ENCODE results near the gene GOSR1.
"Not testable (repeated sequence)": the region's sequence is repeated elsewhere in the genome, so short reads cannot be mapped to it uniquely, and the experiment has no call there.

GOSR1 gene

DNA sequence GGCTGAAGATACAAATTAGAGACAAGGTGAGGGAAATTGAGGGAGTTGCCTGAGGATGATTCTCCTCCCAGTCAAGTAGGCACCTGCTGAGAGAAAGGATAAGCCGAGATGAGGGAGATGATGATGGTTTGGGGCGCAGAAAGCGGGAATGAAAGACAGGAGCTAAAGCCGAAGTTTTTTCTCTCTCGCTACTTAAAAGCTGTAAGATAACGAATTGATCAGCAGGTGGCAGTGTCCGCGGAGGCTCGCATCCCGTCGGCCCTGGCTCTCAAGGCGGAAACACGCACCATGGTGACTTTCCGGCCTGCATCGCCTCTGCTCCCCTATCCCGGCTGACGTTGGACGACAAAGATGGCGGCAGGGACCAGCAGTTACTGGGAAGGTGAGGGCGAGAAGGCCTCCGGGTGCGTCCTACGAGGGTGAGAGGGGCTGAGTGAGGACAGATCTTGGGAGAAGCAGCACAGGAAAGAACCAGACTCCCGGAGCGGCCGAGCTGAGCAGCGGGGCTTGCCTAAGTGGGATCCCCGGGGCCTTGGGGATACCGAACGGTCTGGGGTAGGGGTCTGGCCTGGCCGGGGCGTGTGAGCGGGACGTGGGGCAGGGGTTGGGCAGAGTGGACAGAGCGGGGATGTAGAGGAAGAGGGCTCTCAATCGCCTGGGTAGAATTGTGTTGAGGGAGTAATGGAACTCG is at the start of gene GOSR1:
Gene GOSR1 (plus strand): TSS at position 326 of the 691 bp plus-strand sequence. CDS start 26 bp downstream, at position 352.
- DNase-seq = peak; percentile 64

DNA sequence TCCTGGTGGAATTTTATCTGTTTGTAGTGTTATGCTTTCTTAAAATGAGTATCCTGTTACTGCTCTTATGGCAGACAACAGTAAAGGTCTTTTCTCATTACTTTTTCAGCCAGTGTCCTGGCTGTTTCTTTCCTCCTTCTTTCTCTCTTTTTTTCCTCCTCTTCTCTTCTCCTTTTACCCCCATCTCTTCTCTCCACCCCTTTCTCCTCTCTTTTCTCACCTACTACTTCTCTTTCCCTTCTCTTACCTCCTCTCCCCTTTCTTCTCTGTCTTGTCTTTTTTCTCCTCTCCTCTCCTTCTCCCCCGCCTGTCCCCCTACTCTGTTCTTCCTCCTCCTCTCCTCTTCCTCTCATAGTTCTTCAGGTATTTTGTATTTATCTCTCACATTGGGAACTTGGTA is 49.6 kb upstream of the GOSR1 start:
- no peak for DNase-seq

DNA sequence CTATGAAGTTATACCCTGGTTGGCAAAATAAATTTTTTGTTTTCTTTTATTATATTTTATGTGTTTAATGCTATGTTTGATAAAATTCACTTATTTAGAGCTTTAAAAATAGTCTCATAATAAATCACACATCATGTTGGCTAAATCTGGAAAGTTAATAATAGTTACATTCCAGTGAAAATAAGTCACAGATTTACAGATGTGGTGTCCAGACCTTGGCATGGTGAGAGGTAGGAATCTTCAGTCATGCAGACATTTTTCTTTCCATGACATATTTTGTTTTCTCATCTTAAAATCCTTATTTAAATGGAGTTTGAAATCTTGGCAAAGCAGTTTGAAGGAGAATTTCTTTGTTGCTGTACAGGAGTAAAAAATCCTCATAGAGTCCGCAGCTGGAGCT is 48.1 kb upstream of the GOSR1 start:
- no peak for DNase-seq

DNA sequence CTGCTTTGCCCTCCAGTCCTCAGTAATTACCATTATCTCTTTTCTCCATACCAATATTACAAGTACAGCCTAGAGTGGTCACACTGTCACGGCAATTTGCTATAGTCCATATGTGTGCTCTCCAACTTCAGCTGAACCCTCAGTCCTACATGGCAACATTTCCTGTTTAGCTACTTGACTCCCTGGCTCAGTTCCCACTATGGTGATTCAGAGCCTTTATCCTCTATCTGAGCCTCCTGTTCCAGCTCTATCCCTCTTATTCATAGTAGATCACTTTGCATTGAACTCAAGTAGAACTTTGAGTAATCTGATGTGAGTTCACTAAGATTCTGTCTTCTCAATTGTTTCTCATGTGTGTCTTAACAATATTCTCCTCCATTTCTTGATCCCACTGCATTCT is 43.7 kb upstream of the GOSR1 start:
- DNase-seq = no peak

DNA sequence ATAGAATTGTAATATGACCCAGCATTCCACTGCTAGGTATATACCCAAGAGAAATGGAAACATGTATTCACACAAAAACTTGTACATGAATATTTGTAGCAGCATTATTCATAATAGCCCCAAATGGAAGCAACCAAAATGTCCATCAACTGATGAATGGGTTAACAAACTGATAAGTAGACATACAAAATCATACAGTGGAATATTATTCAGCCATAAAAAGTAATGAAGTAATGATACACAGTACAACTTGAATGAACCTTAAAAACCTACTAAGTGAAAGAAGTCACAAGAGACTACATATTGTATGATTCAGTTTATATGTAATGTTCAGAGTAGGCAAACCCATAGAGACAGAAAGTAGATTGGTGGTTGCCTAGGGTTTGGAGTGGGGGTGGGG is 40.5 kb upstream of the GOSR1 start:
- no peak for DNase-seq

DNA sequence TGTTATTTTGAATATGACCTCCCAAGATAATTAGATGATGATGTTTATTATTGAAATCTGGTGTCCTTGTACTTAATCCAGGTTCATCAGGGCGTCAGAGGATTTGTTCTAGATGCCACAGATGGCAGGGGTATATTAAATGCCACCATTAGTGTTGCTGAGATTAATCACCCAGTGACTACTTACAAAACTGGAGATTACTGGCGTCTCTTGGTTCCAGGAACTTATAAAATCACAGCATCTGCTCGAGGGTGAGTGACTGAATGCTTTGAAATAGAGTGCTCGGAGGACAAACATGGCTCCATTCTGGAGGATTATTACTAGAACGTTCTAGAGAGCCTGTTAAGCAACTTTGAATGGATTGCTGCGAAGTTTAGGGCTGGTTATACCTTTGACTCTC is 33.5 kb upstream of the GOSR1 start:
- no peak for DNase-seq

DNA sequence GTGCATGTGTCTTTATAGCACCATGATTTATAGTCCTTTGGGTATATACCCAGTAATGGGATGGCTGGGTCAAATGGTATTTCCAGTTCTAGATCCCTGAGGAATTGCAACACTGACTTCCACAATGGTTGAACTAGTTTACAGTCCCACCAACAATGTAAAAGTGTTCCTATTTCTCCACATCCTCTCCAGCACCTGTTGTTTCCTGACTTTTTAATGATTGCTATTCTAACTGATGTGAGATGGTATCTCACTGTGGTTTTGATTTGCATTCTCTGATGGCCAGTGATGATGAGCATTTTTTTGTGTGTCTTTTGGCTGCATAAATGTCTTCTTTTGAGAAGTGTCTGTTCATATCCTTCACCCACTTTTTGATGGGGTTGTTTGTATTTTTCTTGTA is 30.6 kb upstream of the GOSR1 start:
- DNase-seq = not testable (repeated sequence)

DNA sequence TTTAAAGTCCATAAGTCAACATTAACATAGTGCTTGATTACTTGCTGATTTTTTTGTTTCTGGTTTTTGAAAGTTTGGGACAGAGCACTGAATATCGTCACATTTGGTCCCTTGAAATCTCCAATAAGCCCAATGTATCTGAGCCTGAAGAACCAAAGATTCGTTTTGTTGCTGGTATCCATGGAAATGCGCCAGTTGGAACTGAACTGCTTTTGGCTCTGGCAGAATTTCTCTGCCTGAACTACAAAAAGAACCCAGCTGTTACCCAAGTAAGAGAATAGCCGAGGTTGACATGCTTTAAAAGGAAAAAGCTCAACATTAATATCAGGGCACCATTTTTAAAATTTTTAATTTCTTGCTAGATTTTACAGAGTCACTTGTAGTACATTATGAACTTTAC is 27.7 kb upstream of the GOSR1 start:
- no peak for DNase-seq

DNA sequence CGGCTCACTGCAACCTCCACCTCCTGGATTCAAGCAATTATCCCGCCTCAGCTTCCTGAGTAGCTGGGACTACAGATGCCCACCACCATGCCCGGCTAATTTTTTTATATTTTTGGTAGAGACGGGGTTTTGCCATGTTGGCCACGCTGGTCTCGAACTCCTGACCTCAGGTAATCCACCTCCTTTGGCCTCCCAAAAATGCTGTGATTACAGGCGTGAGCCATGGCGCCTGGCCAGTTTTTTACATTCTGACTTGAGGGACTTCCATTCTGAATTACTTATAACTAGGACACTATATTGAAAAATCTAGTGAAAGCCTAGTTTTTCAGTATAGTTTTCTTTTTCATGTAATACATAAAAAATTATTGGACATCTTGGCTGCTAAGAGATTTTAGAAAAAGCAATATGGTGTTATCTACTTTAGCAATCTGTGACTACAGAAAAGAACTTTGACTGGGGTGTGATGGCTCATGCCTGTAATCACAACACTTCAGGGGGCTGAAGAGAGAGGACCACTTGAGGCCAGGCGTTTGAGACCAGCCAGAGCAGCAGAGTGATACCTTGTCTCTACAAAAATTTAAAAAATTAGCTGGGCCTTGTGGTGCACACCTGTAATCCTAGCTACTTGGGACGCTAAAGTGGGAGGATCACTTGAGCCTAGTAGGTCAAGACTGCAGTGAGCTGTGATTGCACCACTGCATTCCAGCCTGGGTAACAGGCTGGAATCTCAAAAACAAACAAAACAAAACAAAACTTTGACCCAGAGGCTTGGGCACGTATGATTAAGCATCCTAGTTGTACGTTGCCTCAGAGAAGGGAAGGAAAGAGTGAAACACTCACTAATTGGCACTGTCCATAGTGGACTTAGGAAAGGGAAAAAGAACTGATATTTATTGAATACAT is 26.8 kb upstream of the GOSR1 start:
- no peak for DNase-seq

DNA sequence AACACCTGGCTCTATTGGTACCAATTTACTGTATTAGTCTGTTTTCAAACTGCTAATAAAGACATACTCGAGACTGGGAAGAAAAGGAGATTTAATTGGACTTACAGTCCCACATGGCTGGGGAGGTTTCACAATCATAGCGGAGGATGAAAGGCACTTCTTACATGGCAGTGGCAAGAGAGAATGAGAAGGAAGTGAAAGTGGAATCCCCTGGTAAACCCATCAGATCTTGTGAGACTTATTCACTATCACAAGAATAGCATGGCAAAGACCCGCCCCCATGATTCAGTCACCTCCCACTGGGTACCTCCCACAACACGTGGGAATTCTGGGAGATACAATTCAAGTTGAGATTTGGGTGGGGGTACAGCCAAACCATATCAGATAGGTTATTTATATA is 22.6 kb upstream of the GOSR1 start:
- DNase-seq = no peak

DNA sequence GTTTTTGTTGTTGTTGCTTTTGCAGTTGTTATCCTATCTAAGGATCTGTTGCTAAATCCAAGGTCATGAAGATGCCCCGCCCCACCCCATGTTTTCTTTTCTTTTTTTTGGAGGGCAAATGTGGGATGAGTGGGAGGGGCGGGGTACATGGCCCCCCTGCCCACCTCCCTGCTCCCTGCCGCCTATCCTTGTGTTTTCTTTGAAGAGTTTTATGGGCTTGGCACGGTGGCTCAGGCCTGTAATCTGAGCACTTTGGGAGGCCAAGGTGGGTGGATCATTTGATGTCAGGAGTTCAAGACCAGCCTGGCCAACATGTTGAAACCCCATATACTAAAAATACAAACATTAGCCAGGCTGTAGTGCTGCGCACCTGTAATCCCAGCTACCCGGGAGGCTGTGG is 18.8 kb upstream of the GOSR1 start:
- DNase-seq = no peak

DNA sequence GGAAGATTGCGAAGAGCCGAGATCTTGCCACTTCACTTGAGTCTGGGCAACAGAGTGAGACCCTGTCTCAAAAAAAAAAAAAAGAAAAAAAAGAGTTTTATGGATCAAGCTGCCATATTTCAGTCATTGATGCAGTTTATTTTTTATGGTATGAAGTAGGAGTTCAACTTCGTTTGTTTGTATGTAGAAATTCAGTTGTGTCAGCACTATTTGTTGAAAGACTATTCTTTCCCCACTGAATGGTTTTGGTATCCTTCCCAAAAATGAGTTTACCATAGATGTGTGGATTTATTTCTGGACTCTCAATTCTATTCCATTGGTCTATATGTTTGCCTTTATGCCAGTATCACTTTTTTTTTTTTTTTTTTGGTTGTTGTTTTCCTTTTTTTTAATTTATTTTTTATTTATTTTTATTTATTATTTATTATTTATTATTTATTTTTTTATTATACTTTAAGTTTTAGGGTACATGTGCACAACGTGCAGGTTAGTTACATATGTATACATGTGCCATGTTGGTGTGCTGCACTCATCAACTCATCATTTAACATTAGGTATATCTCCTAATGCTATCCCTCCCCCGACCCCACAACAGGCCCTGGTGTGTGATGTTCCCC is 18.3 kb upstream of the GOSR1 start:
- not testable (repeated sequence) for DNase-seq

DNA sequence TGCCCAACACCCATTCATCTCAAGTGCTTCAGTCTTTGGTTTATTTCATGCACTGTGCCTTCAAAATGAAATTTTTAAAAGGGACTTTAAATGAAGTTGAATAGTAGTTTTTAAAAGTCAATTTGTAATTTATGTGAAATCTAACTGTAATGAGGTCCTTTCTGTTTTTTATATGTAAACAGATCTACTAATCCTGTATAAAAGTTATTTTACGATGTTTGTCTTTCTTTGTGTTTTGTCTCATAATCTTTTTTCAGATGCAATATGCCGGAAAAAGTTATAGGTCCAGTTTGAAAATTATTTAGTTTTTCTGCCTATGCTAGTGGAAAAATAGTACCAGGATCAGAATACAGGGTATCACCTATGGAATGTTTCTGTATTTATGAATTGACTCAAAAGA is 8.7 kb upstream of the GOSR1 start:
- no peak for DNase-seq

DNA sequence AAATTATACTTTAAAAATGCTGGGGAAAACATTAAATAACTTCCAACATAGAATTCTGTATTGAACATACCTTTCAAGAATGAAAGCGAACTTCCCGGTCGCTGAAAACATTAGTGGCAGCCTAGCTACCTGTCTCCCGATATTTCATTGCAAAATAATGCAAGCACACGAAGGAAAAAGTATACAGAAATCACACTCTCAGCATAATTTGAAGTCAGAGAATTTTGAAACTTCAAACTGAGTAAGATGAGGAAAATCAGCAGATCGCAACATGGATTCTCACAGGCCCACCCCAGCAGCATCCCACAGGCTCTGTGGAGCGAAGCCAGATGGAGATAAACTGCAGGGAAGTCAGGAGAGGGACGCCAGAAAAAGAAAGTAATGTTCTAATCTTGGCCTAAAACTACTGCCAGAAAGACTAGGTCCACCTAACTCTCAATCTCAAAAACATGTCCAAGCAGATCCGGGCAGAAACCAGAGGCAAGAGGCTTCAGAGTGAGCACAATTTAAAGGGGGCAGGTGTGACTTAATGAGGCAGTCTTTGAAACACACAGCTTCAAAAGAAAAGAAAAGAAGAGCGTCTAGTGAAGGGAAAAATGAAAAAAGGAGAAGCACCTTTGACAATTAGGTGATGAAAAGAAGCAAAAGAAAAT is 4.8 kb upstream of the GOSR1 start:
- no peak for DNase-seq

DNA sequence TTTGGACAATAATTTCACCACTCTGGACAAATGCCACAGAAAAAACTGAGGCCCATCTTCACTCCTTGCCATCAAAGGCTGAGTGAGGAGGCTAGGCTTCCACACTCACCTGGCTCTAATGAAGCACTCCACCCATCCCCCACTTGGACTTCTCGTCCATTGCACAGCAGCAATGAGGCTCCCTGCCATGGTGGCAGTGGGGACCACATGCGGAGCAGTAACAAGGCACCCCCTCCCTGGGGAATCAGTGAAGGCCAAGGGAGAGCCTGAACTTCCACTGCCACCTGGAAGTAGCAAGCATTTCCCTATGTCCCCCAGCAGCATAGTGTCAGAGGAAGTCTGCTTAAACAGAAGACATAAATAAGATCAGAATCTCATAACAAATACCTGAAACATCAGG is 2.0 kb upstream of the GOSR1 start:
- no peak for DNase-seq

DNA sequence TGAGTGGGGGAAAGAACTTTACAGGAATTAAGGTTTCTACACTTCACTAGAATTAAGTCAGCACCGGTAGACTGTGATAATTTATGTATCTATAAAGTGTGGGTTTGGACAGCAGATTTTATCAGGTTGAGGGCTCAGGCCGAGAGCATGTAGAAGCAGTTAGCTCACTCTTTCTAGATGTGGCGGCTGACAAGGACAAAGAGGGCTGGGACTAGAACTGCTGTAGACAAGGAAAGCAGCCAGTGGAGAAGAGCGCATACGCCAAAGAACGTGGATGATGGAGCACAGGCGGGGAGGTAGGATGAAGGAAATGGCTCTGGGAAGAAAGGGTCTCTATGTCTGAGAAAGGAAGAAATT is 504 bp upstream of the GOSR1 start:
- no peak for DNase-seq

DNA sequence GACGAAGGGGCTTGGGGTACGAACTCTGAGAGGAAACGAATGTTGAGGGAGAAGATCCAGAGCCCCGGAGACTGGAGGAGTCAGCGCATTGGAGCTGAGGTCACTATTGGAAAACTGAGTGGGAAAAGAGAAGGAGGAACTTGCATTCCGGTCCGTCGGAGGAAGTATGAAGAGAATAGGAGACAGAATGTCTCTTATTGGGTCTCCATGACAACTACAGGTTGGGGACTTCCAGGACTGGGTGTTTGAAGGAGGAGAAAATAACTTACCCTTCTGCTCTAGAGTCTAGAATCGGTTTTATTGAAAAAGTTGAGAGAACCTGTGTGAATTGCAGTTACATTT is 537 bp downstream of the GOSR1 start:
- DNase-seq = no peak

DNA sequence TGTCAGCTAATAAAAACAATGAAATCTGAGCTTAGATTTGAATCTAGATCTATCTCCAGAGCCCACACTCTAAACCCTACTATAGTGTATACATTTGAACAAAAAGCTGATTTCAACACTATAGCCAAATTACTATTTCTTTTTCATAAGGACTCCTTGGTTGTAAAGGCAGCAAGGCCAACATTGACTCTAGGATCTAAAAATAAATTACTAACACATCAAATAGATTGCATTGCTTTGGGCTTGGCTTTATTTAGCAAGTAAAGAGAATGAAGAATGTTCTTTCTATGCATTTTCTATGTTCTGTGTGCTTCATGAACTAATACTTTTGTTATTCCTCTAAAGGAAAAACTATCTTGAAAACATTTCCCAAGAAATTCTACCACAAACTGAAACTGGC is 5.3 kb downstream of the GOSR1 start:
- DNase-seq = no peak

DNA sequence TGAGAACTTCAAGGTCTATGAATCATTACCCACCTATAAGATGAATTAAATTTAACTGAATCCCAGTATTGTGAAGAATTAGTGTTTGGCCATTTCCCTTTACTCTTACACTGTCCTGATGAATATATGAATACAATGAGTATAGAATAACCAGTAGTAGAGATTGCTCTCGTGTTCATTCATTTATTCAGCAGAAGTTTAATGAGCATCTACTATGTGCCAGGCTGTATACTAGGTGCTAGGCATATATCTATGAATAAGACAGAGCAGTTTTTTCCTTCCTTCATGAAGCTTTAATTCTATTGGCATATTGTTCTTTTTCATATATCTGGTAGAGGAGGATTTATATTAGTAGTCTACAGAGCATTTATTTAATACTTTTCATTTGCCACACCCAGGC is 6.0 kb downstream of the GOSR1 start:
- DNase-seq = no peak

DNA sequence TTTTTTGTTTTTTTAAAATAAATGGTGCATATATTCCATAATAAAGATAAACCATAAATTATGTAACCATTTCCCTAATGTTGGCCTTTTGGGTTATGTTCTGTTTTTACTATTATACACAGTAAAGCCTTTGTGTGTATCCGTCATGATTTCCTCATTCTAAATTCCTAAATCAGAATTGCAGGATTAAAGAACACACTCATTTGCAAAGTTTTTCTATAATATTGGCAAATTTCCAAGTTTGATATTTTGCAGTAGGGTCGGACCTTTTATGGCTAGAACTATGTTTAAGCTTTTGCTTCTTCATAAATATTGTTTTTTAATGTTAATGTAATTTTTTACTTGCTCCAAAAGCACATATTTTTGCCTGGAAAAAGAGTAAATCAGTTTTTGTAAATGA is 16.6 kb downstream of the GOSR1 start:
- DNase-seq = no peak

DNA sequence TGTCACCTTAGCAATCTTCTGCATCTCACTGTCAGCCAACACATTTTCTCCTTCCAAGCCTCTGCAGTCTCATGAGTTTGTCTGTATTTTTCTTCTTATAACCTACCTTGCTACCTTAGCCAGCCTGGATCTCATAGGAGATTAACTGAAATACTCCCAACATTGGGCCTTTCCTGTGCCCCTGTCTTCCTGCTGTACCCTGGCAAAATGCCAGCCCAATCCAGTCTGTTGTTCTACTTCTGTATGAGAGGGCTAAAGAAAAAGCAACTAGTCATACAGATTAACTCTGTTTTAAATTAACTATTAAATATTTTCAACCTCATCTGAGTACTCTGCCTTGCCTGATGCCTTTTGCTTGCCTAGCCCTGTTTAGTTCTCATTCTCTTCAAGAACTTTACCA is 18.4 kb downstream of the GOSR1 start:
- DNase-seq = no peak

DNA sequence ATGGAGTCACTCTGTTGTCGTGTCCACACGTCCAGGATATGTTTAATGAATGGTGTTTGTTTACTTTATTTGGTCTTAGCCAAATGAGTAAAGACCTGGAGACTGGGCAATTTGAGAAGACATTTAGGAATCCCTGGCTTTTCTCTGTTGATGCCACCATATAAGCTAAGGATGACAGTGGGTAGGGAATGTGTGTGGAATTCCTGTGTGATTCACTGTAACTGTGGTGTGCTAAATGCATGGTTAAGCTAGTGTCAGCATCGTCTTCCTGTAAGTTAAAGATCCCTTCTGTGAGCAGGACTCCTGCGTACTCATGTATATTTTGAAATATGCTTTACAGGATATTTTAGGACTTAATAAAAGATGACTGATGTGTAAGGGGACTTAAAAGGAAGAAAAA is 26.4 kb downstream of the GOSR1 start:
- no peak for DNase-seq

DNA sequence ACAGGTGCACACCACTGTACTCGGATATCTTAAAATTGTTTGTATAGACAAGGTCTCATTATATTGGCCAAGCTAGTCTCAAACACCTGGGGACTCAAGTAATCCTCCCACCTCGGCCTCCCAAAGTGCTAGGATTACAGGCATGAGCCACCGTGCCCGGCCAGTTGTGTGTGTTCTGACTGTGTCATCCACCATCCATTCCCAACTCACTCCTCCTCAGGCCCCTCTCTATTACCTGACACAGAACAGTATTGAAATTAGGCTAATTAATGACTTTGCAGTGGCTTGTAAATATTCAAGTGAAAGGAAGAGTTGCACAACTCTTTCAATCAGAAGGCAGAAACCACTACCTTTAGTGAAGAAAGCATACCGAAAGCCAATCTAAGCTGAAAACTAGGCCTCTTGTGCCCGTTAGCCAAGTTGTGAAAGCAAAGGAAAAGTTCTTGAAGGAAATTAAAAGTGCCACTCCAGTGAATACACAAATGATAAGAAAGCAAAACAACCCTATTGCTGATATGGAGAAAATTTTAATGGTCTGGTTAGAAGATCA is 28.7 kb downstream of the GOSR1 start:
- DNase-seq = no peak

Measured in NCI-H1417 treated with DMSO at 0.1 percent for 48 hours (cell line).